Measurements from ENCODE around the gene STIP1.

DNA sequence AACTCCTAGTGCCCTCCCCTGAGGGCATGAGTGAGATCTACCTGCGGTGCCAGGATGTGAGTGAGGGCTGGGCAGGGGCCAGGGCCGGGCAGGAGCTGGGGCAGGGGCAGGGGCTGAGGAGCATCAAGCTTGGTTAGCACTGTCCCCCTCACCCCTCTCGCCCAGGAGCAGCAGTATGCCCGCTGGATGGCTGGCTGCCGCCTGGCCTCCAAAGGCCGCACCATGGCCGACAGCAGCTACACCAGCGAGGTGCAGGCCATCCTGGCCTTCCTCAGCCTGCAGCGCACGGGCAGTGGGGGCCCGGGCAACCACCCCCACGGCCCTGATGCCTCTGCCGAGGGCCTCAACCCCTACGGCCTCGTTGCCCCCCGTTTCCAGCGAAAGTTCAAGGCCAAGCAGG lies 34.3 kb downstream of the STIP1 start:
- TF ChIP-seq, protein P1, sequence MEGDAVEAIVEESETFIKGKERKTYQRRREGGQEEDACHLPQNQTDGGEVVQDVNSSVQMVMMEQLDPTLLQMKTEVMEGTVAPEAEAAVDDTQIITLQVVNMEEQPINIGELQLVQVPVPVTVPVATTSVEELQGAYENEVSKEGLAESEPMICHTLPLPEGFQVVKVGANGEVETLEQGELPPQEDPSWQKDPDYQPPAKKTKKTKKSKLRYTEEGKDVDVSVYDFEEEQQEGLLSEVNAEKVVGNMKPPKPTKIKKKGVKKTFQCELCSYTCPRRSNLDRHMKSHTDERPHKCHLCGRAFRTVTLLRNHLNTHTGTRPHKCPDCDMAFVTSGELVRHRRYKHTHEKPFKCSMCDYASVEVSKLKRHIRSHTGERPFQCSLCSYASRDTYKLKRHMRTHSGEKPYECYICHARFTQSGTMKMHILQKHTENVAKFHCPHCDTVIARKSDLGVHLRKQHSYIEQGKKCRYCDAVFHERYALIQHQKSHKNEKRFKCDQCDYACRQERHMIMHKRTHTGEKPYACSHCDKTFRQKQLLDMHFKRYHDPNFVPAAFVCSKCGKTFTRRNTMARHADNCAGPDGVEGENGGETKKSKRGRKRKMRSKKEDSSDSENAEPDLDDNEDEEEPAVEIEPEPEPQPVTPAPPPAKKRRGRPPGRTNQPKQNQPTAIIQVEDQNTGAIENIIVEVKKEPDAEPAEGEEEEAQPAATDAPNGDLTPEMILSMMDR (IDR thresholded peaks at IDR 0.05), result no peak
- TF ChIP-seq EZH2 (IDR thresholded peaks at IDR 0.05), result no peak
